ENCODE measurements around the gene HDAC1. TPM values are rescaled to one million over a fixed set of nuclear protein-coding genes. Genes with fewer than 3 reads are reported as not detected.

Gene HDAC1
- polyA plus RNA-seq, 1 of the 3 experiments (the other 2 are of a cell fraction) = 172 TPM

GRCh38 chr1:32263744-32264143 lies 28.1 kb upstream of the HDAC1 start:
- Histone ChIP-seq H4K20me1 (ENCODE audit: insufficient read depth) (no peaks in the 10 kb centered on the region), H3K4me1 (ENCODE audit: control insufficient read depth in 1 of 2, insufficient read depth in 2 of 2, low read depth in 1 of 2, low read length in 1 of 2) (0 out of 4 replicates have a peak, but pooled peaks cover 0 to 3% of the 10 kb centered on the region in 2 experiments), H3K79me2 (ENCODE audit: insufficient read depth) (no peaks in the 10 kb centered on the region), H3K9me3 (no peaks in the 10 kb centered on the region), H3K4me3 (ENCODE audit: low read depth in 2 of 2, low read length in 1 of 2) (no peak overlapping the region), H3K27ac (ENCODE audit: low read depth in 2 of 2, low read length in 1 of 2) (no peak overlapping the region), H3K9me2 (no peaks in the 10 kb centered on the region), H3F3A (replicated peaks; ENCODE audit: insufficient read depth) (peaks cover 14% of the 10 kb centered on the region), H3K9ac (no peak overlapping the region), H2AFZ (ENCODE audit: low read depth) (no peak overlapping the region), H3K4me2 (no peak overlapping the region), H3K27me3 (ENCODE audit: insufficient read depth) (no peaks in the 10 kb centered on the region), H3K36me3 (replicated peaks in 1 of 2; ENCODE audit: control insufficient read depth in 1 of 2, insufficient read depth in 2 of 2, low read length in 1 of 2) (no peaks in the 10 kb centered on the region)
- WGBS (ENCODE audit: low lambda C conversion rate) = 85% methylated on average over 4 of the region's 4 CpGs
- TF ChIP-seq TEAD4 (IDR thresholded peaks at IDR 0.05; ENCODE audit: borderline replicate concordance, insufficient read depth) (no peak), FOSL2 (IDR thresholded peaks at IDR 0.05; ENCODE audit: borderline replicate concordance, low read depth) (no peak), MAX (IDR thresholded peaks at IDR 0.05; ENCODE audit: low read depth) (no peak), RCOR1 (IDR thresholded peaks at IDR 0.05; ENCODE audit: low read length) (no peak), NRF1 (IDR thresholded peaks at IDR 0.05; ENCODE audit: low read depth, low read length) (no peak), GABPA (IDR thresholded peaks at IDR 0.05; ENCODE audit: low read depth) (no peak), ELF1 (IDR thresholded peaks at IDR 0.05) (no peak), RFX5 (IDR thresholded peaks at IDR 0.05; ENCODE audit: low read length) (no peak), POLR2AphosphoS5 (IDR thresholded peaks at IDR 0.05; ENCODE audit: low read depth, low read length) (no peak), EP300 (IDR thresholded peaks at IDR 0.05; ENCODE audit: borderline replicate concordance in 1 of 2, low read depth in 1 of 2, low read length in 1 of 2) (no peak), FOXM1 (IDR thresholded peaks at IDR 0.05; ENCODE audit: low read depth) (no peak), USF2 (IDR thresholded peaks at IDR 0.05; ENCODE audit: borderline replicate concordance, low read depth, low read length) (no peak), REST (IDR thresholded peaks at IDR 0.05; ENCODE audit: low read depth, low read length) (no peak), CHD2 (IDR thresholded peaks at IDR 0.05; ENCODE audit: low read length, partially characterized antibody) (no peak), JUND (IDR thresholded peaks at IDR 0.05) (no peak), USF1 (IDR thresholded peaks at IDR 0.05; ENCODE audit: borderline replicate concordance, low read depth) (no peak)
- CTCF ChIA-PET = no interaction called here
- POLR2A ChIA-PET = no interaction called here
- no peak for DNase-seq
